ENCODE results near the gene IQGAP3. TPM values are rescaled to one million over a fixed set of nuclear protein-coding genes. Genes with fewer than 3 reads are reported as not detected.
A peak's percentile ranks its signal among the peaks of the same experiment; 100 is the strongest.
"Not testable (repeated sequence)": the region's sequence is repeated elsewhere in the genome, so short reads cannot be mapped to it uniquely, and the experiment has no call there.

IQGAP3 gene
- total RNA-seq, 4 donors from 2014 or later: 0.09 to 13.2 TPM; not detected in 2

GRCh38 chr1:156590326-156591180 is 18.2 kb upstream of the IQGAP3 start:
- TF ChIP-seq POLR2A (IDR thresholded peaks at IDR 0.05) (no peak), CTCF (IDR thresholded peaks at IDR 0.05) (no peak)
- no peak overlapping the region for H3K4me3 ChIP-seq
- no peaks in the 10 kb centered on the region for H3K36me3 ChIP-seq
- no peaks in the 10 kb centered on the region for H3K27me3 ChIP-seq
- no peaks in the 10 kb centered on the region for H3K9me3 ChIP-seq
- intact Hi-C loops (cut with DNase I; ENCODE audit: low total_unique reads): no loop called here
- no peaks in the 10 kb centered on the region for H3K4me1 ChIP-seq
- peak overlapping the region; percentile 87 to 93 for H3K27ac ChIP-seq
- DNase-seq: no peak

- TF ChIP-seq CTCF (IDR thresholded peaks at IDR 0.05): no peak
- TF ChIP-seq POLR2A (IDR thresholded peaks at IDR 0.05): no peak
- intact Hi-C loops (cut with DNase I; ENCODE audit: low total_unique reads): no loop called here
- Histone ChIP-seq H3K4me1 (no peaks in the 10 kb centered on the region), H3K27ac (no peak overlapping the region), H3K36me3 (no peaks in the 10 kb centered on the region), H3K4me3 (no peak overlapping the region), H3K27me3 (no peaks in the 10 kb centered on the region), H3K9me3 (no peaks in the 10 kb centered on the region)
- no peak for DNase-seq
These were observed 17.2 kb upstream of the IQGAP3 start for GRCh38 chr1:156589546-156589945.

- H3K9me3 ChIP-seq; H3K36me3 ChIP-seq; intact Hi-C loops (cut with DNase I; ENCODE audit: low total_unique reads); DNase-seq; H3K4me1 ChIP-seq; H3K4me3 ChIP-seq; H3K27me3 ChIP-seq; H3K27ac ChIP-seq: not testable (repeated sequence)
These were observed 15.6 kb upstream of the IQGAP3 start for GRCh38 chr1:156587927-156588326.

- no peak overlapping the region for H3K4me3 ChIP-seq
- no peaks in the 10 kb centered on the region for H3K36me3 ChIP-seq
- intact Hi-C loops (cut with DNase I; ENCODE audit: low total_unique reads): no loop called here
- TF ChIP-seq POLR2A (IDR thresholded peaks at IDR 0.05) (no peak), CTCF (IDR thresholded peaks at IDR 0.05) (no peak)
- H3K4me1 ChIP-seq: no peaks in the 10 kb centered on the region
- DNase-seq: no peak
- no peaks in the 10 kb centered on the region for H3K9me3 ChIP-seq
- H3K27me3 ChIP-seq: no peaks in the 10 kb centered on the region
- no peak overlapping the region for H3K27ac ChIP-seq
These were observed 14.6 kb upstream of the IQGAP3 start for GRCh38 chr1:156586892-156587477.

- Histone ChIP-seq H3K36me3 (no peaks in the 10 kb centered on the region), H3K27ac (no peak overlapping the region), H3K9me3 (no peaks in the 10 kb centered on the region), H3K4me1 (no peaks in the 10 kb centered on the region), H3K27me3 (no peaks in the 10 kb centered on the region), H3K4me3 (no peak overlapping the region)
- intact Hi-C loops (cut with DNase I; ENCODE audit: low total_unique reads): no loop called here
- TF ChIP-seq POLR2A (IDR thresholded peaks at IDR 0.05) (no peak), CTCF (IDR thresholded peaks at IDR 0.05) (no peak)
- DNase-seq: no peak
These were observed 14.0 kb upstream of the IQGAP3 start for GRCh38 chr1:156586323-156586722.

Measured in uterus (tissue), 4 donors.